B cell (primary cell): ENCODE data around the gene DSCAML1. TPM values are rescaled to one million over a fixed set of nuclear protein-coding genes. Genes with fewer than 3 reads are reported as not detected.

ENCODE experiments used
- ATAC-seq: fragments of 200-7000 bp; cut with Tn5 transposase; one replicate; pipeline ENCODE4 v1.10.0; 2021; ENCODE audit warnings: low read depth, mild to moderate bottlenecking, moderate number of reproducible peaks, moderate library complexity
- CTCF ChIA-PET: fragments of 350-600 bp; sonication (Branson Sonifier 250); formaldehyde crosslinking; loops from one replicate; lab custom pipeline; 2021; ENCODE audit warnings: antibody characterized with exemption, inconsistent platforms; lab: Charles Lee
- POLR2A ChIA-PET: fragments of 350-600 bp; sonication (Branson Sonifier 250); formaldehyde crosslinking; loops from one replicate; lab custom pipeline; 2021; ENCODE audit warnings: antibody characterized with exemption; lab: Charles Lee
- DNase-seq: peaks from one replicate; pipeline ENCODE4 v3.0.0; 2013
- H2AFZ ChIP-seq: 2 replicates; pipeline ENCODE4 v1.6.1; 2012; ENCODE audit warnings: mild to moderate bottlenecking, low read depth, low read length; ENCODE audit not compliant: insufficient read depth, poor library complexity, severe bottlenecking
- H3K27ac ChIP-seq, 2 donors: 1 replicate in 1 of 2; 2 replicates in 1 of 2; pipeline ENCODE4 v1.5.1; 2012 to 2013; ENCODE audit warnings: low read length in 2 of 2, mild to moderate bottlenecking in 2 of 2, moderate library complexity in 1 of 2
- H3K27me3 ChIP-seq, 4 experiments: fragments of 200-600 bp in 1 of 4; sonication (generic) in 1 of 4; replicated peaks in 1 of 4; 1 replicate in 2 of 4; 2 replicates in 2 of 4; pipeline versions ENCODE4 v1.6.1 to v1.7.0; 2013 to 2016; ENCODE audit warnings: low read length in 3 of 4, mild to moderate bottlenecking in 2 of 4, mixed read lengths in 1 of 4, moderate library complexity in 1 of 4; ENCODE audit not compliant: insufficient read depth in 4 of 4, control insufficient read depth in 3 of 4; ENCODE audit errors: control extremely low read depth in 1 of 4
- H3K36me3 ChIP-seq, 2 experiments: replicated peaks in 1 of 2; 1 replicate in 1 of 2; 2 replicates in 1 of 2; pipeline versions ENCODE4 v1.6.1 to v1.7.1; 2013; ENCODE audit warnings: low read length in 1 of 2; ENCODE audit not compliant: insufficient read depth in 2 of 2, control insufficient read depth in 1 of 2; ENCODE audit errors: control extremely low read depth in 1 of 2, extremely low read depth in 1 of 2
- H3K4me1 ChIP-seq, 2 donors: fragments of 200-600 bp in 1 of 2; sonication (generic) in 1 of 2; 1 replicate in 1 of 2; 2 replicates in 1 of 2; pipeline versions ENCODE4 v1.5.1 to v1.6.1; 2013 to 2017; ENCODE audit warnings: low read length in 2 of 2; ENCODE audit not compliant: control insufficient read depth in 2 of 2, insufficient read depth in 2 of 2
- H3K4me2 ChIP-seq: replicated peaks from 2 replicates; pipeline ENCODE3; 2012; ENCODE audit warnings: mild to moderate bottlenecking, low read depth, low read length; ENCODE audit not compliant: poor library complexity, severe bottlenecking
- H3K4me3 ChIP-seq, 5 experiments: fragments of 200-600 bp in 1 of 5; sonication (generic) in 1 of 5; 1 replicate in 3 of 5; 2 replicates in 2 of 5; pipeline versions ENCODE4 v1.5.1 to v1.7.0; 2011 to 2016; ENCODE audit warnings: low read length in 4 of 5, mild to moderate bottlenecking in 4 of 5, low read depth in 2 of 5, control low read depth in 1 of 5, moderate library complexity in 1 of 5; ENCODE audit not compliant: insufficient read depth in 1 of 5; ENCODE audit errors: control extremely low read depth in 1 of 5, extremely low read depth in 1 of 5
- H3K79me2 ChIP-seq: fragments of 200-600 bp; sonication (generic); one replicate; pipeline ENCODE4 v1.6.0; 2016; ENCODE audit warnings: low read length; ENCODE audit not compliant: control insufficient read depth, insufficient read depth
- H3K9ac ChIP-seq: fragments of 200-600 bp; sonication (generic); 2 replicates; pipeline ENCODE4 v1.6.1; 2017; ENCODE audit warnings: mild to moderate bottlenecking, low read length, moderate library complexity
- H3K9me3 ChIP-seq, 3 donors: one replicate each; pipeline versions ENCODE4 v1.6.1 to v1.7.1; 2013; ENCODE audit warnings: low read length in 2 of 3; ENCODE audit not compliant: control insufficient read depth in 2 of 3, insufficient read depth in 1 of 3; ENCODE audit errors: control extremely low read depth in 1 of 3
- H4K20me1 ChIP-seq: 2 replicates; pipeline ENCODE4 v1.6.0; 2012; ENCODE audit warnings: mild to moderate bottlenecking, low read length; ENCODE audit not compliant: insufficient read depth, control insufficient read depth, poor library complexity, severe bottlenecking
- H3K27ac Mint-ChIP-seq: one replicate; pipeline ENCODE4 v1.8.0; 2021; ENCODE audit warnings: mixed read lengths
- H3K27me3 Mint-ChIP-seq: one replicate; pipeline ENCODE4 v1.8.0; 2021; ENCODE audit warnings: mixed read lengths
- H3K4me1 Mint-ChIP-seq: one replicate; pipeline ENCODE4 v1.8.0; 2021; ENCODE audit warnings: mixed read lengths
- H3K4me3 Mint-ChIP-seq: one replicate; pipeline ENCODE4 v1.8.0; 2021; ENCODE audit warnings: mixed read lengths
- H3K9me3 Mint-ChIP-seq: one replicate; pipeline ENCODE4 v1.8.0; 2022; ENCODE audit warnings: mixed read lengths; ENCODE audit not compliant: insufficient read depth
- CTCF ChIP-seq: fragments of 200-600 bp; IDR thresholded peaks from one replicate; pipeline ENCODE4 v1.8.0; 2022; ENCODE audit warnings: antibody characterized with exemption, mild to moderate bottlenecking
- EZH2 ChIP-seq: IDR thresholded peaks from 2 replicates; pipeline ENCODE4 v1.6.1; 2012; ENCODE audit warnings: borderline replicate concordance, low read depth, mild to moderate bottlenecking, moderate library complexity, low read length; ENCODE audit not compliant: insufficient read depth, poor library complexity, severe bottlenecking
- WGBS: methylation state at CpG from one replicate; pipeline ENCODE4 v1.1.5; 2013; ENCODE audit warnings: missing lambda C conversion rate; ENCODE audit not compliant: insufficient coverage; 5-methylcytosine and 5-hydroxymethylcytosine counted together
- intact Hi-C: fragments of 100-400 bp; cut with micrococcal nuclease; formaldehyde crosslinking; loops from one replicate; pipeline ENCODE4 v1.10.0; 2022
- polyA plus RNA-seq: library from polyadenylated mRNA; depleted of rRNA; stranded (reverse); fragments of >200 nt; gene quantifications from 2 replicates; pipeline ENCODE4 v1.2.3, GENCODE V29; 2012
- total RNA-seq, 2 donors: library from RNA; stranded (reverse); fragments of 120-200 nt in 1 of 2; gene quantifications; 1 replicate in 1 of 2; 2 replicates in 1 of 2; pipeline versions ENCODE4 v1.2.3 to v1.2.4, GENCODE V29; 2013 to 2022

Gene DSCAML1
- total and polyA plus RNA-seq, 2 donors (not counting 1 experiment from before 2014, with no cell fraction given): 1.2 to 6.2 TPM

DNA sequence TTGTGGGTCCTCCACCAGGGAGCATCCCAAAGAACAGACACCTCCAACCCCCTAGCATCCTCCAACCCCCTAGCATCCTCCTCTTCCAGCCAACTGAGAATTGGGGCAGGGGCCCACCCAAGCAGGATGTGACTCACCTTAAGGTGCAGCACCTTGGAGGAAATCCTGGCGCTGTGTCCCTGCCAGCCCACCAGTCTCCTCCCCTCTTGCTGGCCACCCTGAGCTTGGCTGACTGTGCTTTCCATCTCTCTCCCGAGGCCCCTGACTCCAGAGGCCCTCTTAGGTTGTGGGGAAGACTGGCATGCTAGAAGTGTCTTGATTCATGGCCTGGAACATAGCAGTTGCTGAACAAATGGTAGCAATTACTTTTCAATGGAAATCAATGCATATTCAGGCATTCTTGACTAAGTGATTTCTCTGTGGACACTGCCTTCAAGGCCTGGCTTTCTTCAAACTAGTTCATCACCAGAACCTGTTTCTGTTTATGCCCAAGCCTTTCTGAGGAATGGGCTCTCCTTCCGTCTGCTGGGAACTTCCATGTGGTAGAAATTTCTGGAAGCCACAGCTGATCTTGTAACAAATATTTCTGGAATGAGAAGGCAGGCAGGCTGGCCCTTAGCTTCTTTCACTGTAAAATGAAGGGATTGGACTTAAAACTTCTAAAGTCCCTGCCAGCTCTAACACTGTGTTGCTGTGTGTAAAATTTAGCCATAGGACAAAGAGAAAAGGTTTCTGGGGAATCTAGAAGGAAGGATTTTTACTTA is 408.8 kb downstream of the DSCAML1 start:
- CTCF ChIA-PET: no interaction called here
- H3K27me3 ChIP-seq: no peaks in the 10 kb centered on the region
- no peak overlapping the region for H2AFZ ChIP-seq
- POLR2A ChIA-PET: no interaction called here
- H3K4me3 Mint-ChIP-seq: no peak overlapping the region
- H3K9me3 ChIP-seq: no peaks in the 10 kb centered on the region
- no peak overlapping the region for H3K27ac ChIP-seq
- H3K9ac ChIP-seq: no peak overlapping the region
- intact Hi-C loops: no loop called here
- no peaks in the 10 kb centered on the region for H3K79me2 ChIP-seq
- no peak for DNase-seq
- no peak overlapping the region for H3K27ac Mint-ChIP-seq
- H3K27me3 Mint-ChIP-seq: no peaks in the 10 kb centered on the region
- H3K4me1 ChIP-seq: no peaks in the 10 kb centered on the region
- no peak overlapping the region for H3K4me2 ChIP-seq
- ATAC-seq: no peak
- 94% methylated on average over 2 of the region's 3 CpGs for WGBS
- no peak for TF ChIP-seq EZH2
- no peak for TF ChIP-seq CTCF
- no peaks in the 10 kb centered on the region for H3K4me1 Mint-ChIP-seq
- no peaks in the 10 kb centered on the region for H4K20me1 ChIP-seq
- no peak overlapping the region for H3K4me3 ChIP-seq
- H3K36me3 ChIP-seq: peaks cover 0 to 57% of the 10 kb centered on the region in 2 experiments
- H3K9me3 Mint-ChIP-seq: no peaks in the 10 kb centered on the region

- no peak overlapping the region for H3K4me3 ChIP-seq
- no peaks in the 10 kb centered on the region for H3K9me3 ChIP-seq
- ChIA-PET POLR2A (no interaction called here), CTCF (no interaction called here)
- Mint-ChIP-seq H3K27ac (no peak overlapping the region), H3K9me3 (no peaks in the 10 kb centered on the region), H3K27me3 (no peaks in the 10 kb centered on the region), H3K4me1 (no peaks in the 10 kb centered on the region), H3K4me3 (no peak overlapping the region)
- H3K4me2 ChIP-seq: no peak overlapping the region
- no peaks in the 10 kb centered on the region for H4K20me1 ChIP-seq
- H3K79me2 ChIP-seq: no peaks in the 10 kb centered on the region
- whole genome bisulfite sequencing: 98% methylated on average over 9 of the region's 9 CpGs
- no peak for TF ChIP-seq CTCF
- TF ChIP-seq EZH2: no peak
- H3K4me1 ChIP-seq: no peaks in the 10 kb centered on the region
- H3K27me3 ChIP-seq: no peaks in the 10 kb centered on the region
- H2AFZ ChIP-seq: no peak overlapping the region
- ATAC-seq (no peak), DNase-seq (no peak)
- no peak overlapping the region for H3K27ac ChIP-seq
- intact Hi-C loops: no loop called here
- peaks cover 0 to 51% of the 10 kb centered on the region in 2 experiments for H3K36me3 ChIP-seq
- no peak overlapping the region for H3K9ac ChIP-seq
Measured at GRCh38 chr11:117385906-117386305, 411.1 kb downstream of the DSCAML1 start.
